ENCODE measurements around the gene DHCR24. TPM values are rescaled to one million over a fixed set of nuclear protein-coding genes. Genes with fewer than 3 reads are reported as not detected.

DHCR24 gene
- total and polyA plus RNA-seq, 2 donors (not counting 3 experiments of a cell fraction or from before 2014, with no cell fraction given): 223 to 239 TPM

- Histone ChIP-seq H3K4me1 (ENCODE audit: control insufficient read depth, extremely low read depth, insufficient read depth, low read length) (no peaks in the 10 kb centered on the region), H3K9me1 (replicated peaks; ENCODE audit: control insufficient read depth, extremely low read depth, insufficient read depth, low read length) (no peaks in the 10 kb centered on the region), H3K27me3 (ENCODE audit: control insufficient read depth in 2 of 2, insufficient read depth in 2 of 2, low read length in 2 of 2) (no peaks in the 10 kb centered on the region), H3K36me3 (ENCODE audit: control insufficient read depth in 2 of 2, extremely low read depth in 1 of 2, insufficient read depth in 2 of 2, low read length in 2 of 2) (peaks cover 17 to 32% of the 10 kb centered on the region in 2 experiments), H3K4me2 (ENCODE audit: insufficient read depth, low read length) (no peak overlapping the region), H3K27ac (ENCODE audit: insufficient read depth, low read depth, low read length) (no peak overlapping the region), H4K20me1 (replicated peaks; ENCODE audit: control insufficient read depth, extremely low read depth, insufficient read depth, low read length) (no peaks in the 10 kb centered on the region), H3K9ac (replicated peaks; ENCODE audit: extremely low read depth, insufficient read depth, low read length) (no peak overlapping the region), H3K79me2 (ENCODE audit: control insufficient read depth, insufficient read depth, low read length) (no peaks in the 10 kb centered on the region), H2AFZ (ENCODE audit: low read depth, low read length) (no peak overlapping the region), H3K9me3 (replicated peaks; ENCODE audit: control insufficient read depth, insufficient read depth, low read length) (no peaks in the 10 kb centered on the region), H3K4me3 (replicated peaks in 1 of 3; ENCODE audit: insufficient read depth in 1 of 3, low read depth in 1 of 3, low read length in 3 of 3) (no peak overlapping the region)
- dilution Hi-C loops (cut with MboI; ENCODE audit: extremely low pct_ligation_motif_present, low sequenced_read_pairs): no loop called here
- ChIA-PET POLR2A (no interaction called here), CTCF (no interaction called here)
- DNase-seq (ENCODE audit: low read depth, low spot score): no peak
- TF ChIP-seq GATA2 (IDR thresholded peaks at IDR 0.05; ENCODE audit: insufficient read depth, insufficient read length, low read depth, low read length) (no peak), POLR2A (IDR thresholded peaks at IDR 0.05; ENCODE audit: low read depth, low read length) (no peak), CTCF (IDR thresholded peaks at IDR 0.05; ENCODE audit: extremely low read depth in 1 of 2, insufficient read depth in 1 of 2, low read depth in 1 of 2, low read length in 2 of 2) (no peak), FOS (IDR thresholded peaks at IDR 0.05; ENCODE audit: borderline replicate concordance, insufficient read depth, low read length) (no peak), POLR2AphosphoS5 (IDR thresholded peaks at IDR 0.05; ENCODE audit: insufficient read depth, low read depth, low read length) (no peak), EZH2 (IDR thresholded peaks at IDR 0.05; ENCODE audit: borderline replicate concordance, low read depth, low read length, severe bottlenecking) (no peak), MYC (IDR thresholded peaks at IDR 0.05; ENCODE audit: low read depth, low read length) (no peak), MAX (IDR thresholded peaks at IDR 0.05; ENCODE audit: insufficient read depth, insufficient read length) (no peak), JUN (IDR thresholded peaks at IDR 0.05; ENCODE audit: borderline replicate concordance, insufficient read depth, insufficient read length, low read depth) (no peak)
- no peak for FAIRE-seq
- intact Hi-C loops (cut with micrococcal nuclease): no loop called here
- BruUV-seq (replicated peaks): no TSS peak
Measured at GRCh38 chr1:54850069-54850730, 36.8 kb downstream of the DHCR24 start.

All from endothelial cell of umbilical vein (primary cell).